ENCODE results near the gene TTYH2.

Gene TTYH2

GRCh38 chr17:74206332-74206818, 7.0 kb upstream of the TTYH2 start:
- TF ChIP-seq CTCF (IDR thresholded peaks at IDR 0.05; ENCODE audit: insufficient read depth, low read depth, low read length, missing control alignments) = no peak
- peak; percentile 14 for DNase-seq (ENCODE audit: low read depth)
- H3K4me3 ChIP-seq (ENCODE audit: low read length) = no peak overlapping the region

GRCh38 chr17:74210191-74211140, 2.9 kb upstream of the TTYH2 start:
- peak; percentile 73 for DNase-seq (ENCODE audit: low read depth)
- H3K4me3 ChIP-seq (ENCODE audit: low read length) = no peak overlapping the region

GRCh38 chr17:74211141-74211911, 2.0 kb upstream of the TTYH2 start:
- DNase-seq (ENCODE audit: low read depth) = peak; percentile 8
- no peak overlapping the region for H3K4me3 ChIP-seq (ENCODE audit: low read length)
- no peak for TF ChIP-seq CTCF (IDR thresholded peaks at IDR 0.05; ENCODE audit: insufficient read depth, low read depth, low read length, missing control alignments)

More at GRCh38 chr17:74210191-74211140, 2.9 kb upstream of the TTYH2 start:
- peak; percentile 98 for TF ChIP-seq CTCF (IDR thresholded peaks at IDR 0.05; ENCODE audit: insufficient read depth, low read depth, low read length, missing control alignments)

- no peak for TF ChIP-seq CTCF (IDR thresholded peaks at IDR 0.05; ENCODE audit: insufficient read depth, low read depth, low read length, missing control alignments)
- peak overlapping the region; percentile 60 for H3K4me3 ChIP-seq (ENCODE audit: low read length)
- peak; percentile 8 for DNase-seq (ENCODE audit: low read depth)
Observed at GRCh38 chr17:74211912-74212208, 1.5 kb upstream of the TTYH2 start.

GRCh38 chr17:74212209-74212912, 1.0 kb upstream of the TTYH2 start:
- TF ChIP-seq CTCF (IDR thresholded peaks at IDR 0.05; ENCODE audit: insufficient read depth, low read depth, low read length, missing control alignments) = no peak
- DNase-seq (ENCODE audit: low read depth) = peak; percentile 18

GRCh38 chr17:74213861-74214391, 555 bp downstream of the TTYH2 start:
- no peak for DNase-seq (ENCODE audit: low read depth)
- H3K4me3 ChIP-seq (ENCODE audit: low read length) = peak overlapping the region; percentile 37

More at GRCh38 chr17:74212209-74212912, 1.0 kb upstream of the TTYH2 start:
- peak overlapping the region; percentile 60 for H3K4me3 ChIP-seq (ENCODE audit: low read length)

More at GRCh38 chr17:74213861-74214391, 555 bp downstream of the TTYH2 start:
- no peak for TF ChIP-seq CTCF (IDR thresholded peaks at IDR 0.05; ENCODE audit: insufficient read depth, low read depth, low read length, missing control alignments)
